ENCODE results near the gene MTURN. TPM values are rescaled to one million over a fixed set of nuclear protein-coding genes. Genes with fewer than 3 reads are reported as not detected.

Gene MTURN
- total RNA-seq, 1 donor from 2014 or later, result 2.4 TPM

- intact Hi-C loops (cut with micrococcal nuclease), result loop anchor here (5.0 to 10.0 kb wide), 4 partner anchors 123 to 345 kb away; partner anchors contain the start of genes GGCT and ZNRF2
Measured at GRCh38 chr7:30159698-30160143, 24.9 kb downstream of the MTURN start.

- intact Hi-C loops (cut with micrococcal nuclease), result loop anchor here (5.0 to 10.0 kb wide), 4 partner anchors 122 to 344 kb away; partner anchors contain the start of genes GGCT and ZNRF2
Measured at GRCh38 chr7:30160329-30160728, 25.5 kb downstream of the MTURN start.

GRCh38 chr7:30162133-30162532 lies 27.3 kb downstream of the MTURN start:
- intact Hi-C loops (cut with micrococcal nuclease), result loop anchor here (2.0 to 10.0 kb wide), 6 partner anchors 27 to 343 kb away; partner anchors contain the start of genes GGCT, MTURN and ZNRF2

- intact Hi-C loops (cut with micrococcal nuclease), result loop anchor here (2.0 to 10.0 kb wide), 6 partner anchors 28 to 342 kb away; partner anchors contain the start of genes GGCT, MTURN and ZNRF2
Measured at GRCh38 chr7:30162622-30163124, 27.9 kb downstream of the MTURN start.

- intact Hi-C loops (cut with micrococcal nuclease), result loop anchor here (2.0 to 10.0 kb wide), 6 partner anchors 29 to 341 kb away; partner anchors contain the start of genes GGCT, MTURN and ZNRF2
Measured at GRCh38 chr7:30163231-30163894, 28.6 kb downstream of the MTURN start.

GRCh38 chr7:30164567-30164966 lies 29.8 kb downstream of the MTURN start:
- intact Hi-C loops (cut with micrococcal nuclease), result loop anchor here (1.0 to 10.0 kb wide), 5 partner anchors 118 to 400 kb away; partner anchors contain the start of genes GGCT and ZNRF2

GRCh38 chr7:30165590-30165989 lies 30.8 kb downstream of the MTURN start:
- intact Hi-C loops (cut with micrococcal nuclease), result loop anchor here (10.0 kb wide), 1 partner anchor 339 kb away; the partner anchor contains the start of gene GGCT

GRCh38 chr7:30166155-30166840 lies 31.5 kb downstream of the MTURN start:
- intact Hi-C loops (cut with micrococcal nuclease), result loop anchor here (10.0 kb wide), 1 partner anchor 339 kb away; the partner anchor contains the start of gene GGCT

- intact Hi-C loops (cut with micrococcal nuclease), result loop anchor here (10.0 kb wide), 1 partner anchor 338 kb away; the partner anchor contains the start of gene GGCT
Measured at GRCh38 chr7:30166841-30167235, 32.1 kb downstream of the MTURN start.

GRCh38 chr7:30167901-30168300 lies 33.1 kb downstream of the MTURN start:
- intact Hi-C loops (cut with micrococcal nuclease), result loop anchor here (10.0 kb wide), 1 partner anchor 337 kb away; the partner anchor contains the start of gene GGCT

GRCh38 chr7:30168835-30169573 lies 34.2 kb downstream of the MTURN start:
- intact Hi-C loops (cut with micrococcal nuclease), result loop anchor here (10.0 kb wide), 1 partner anchor 336 kb away; the partner anchor contains the start of gene GGCT

- intact Hi-C loops (cut with micrococcal nuclease), result loop anchor here (10.0 kb wide), 1 partner anchor 335 kb away; the partner anchor contains the start of gene GGCT
Measured at GRCh38 chr7:30169579-30169978, 34.8 kb downstream of the MTURN start.

- intact Hi-C loops (cut with micrococcal nuclease), result no loop called here
Measured at GRCh38 chr7:30170476-30171205, 35.9 kb downstream of the MTURN start.

- intact Hi-C loops (cut with micrococcal nuclease), result no loop called here
Measured at GRCh38 chr7:30171766-30172447, 37.1 kb downstream of the MTURN start.

- intact Hi-C loops (cut with micrococcal nuclease), result no loop called here
Measured at GRCh38 chr7:30172451-30172850, 37.7 kb downstream of the MTURN start.

GRCh38 chr7:30173058-30173897 lies 38.5 kb downstream of the MTURN start:
- intact Hi-C loops (cut with micrococcal nuclease), result no loop called here

- intact Hi-C loops (cut with micrococcal nuclease), result no loop called here
Measured at GRCh38 chr7:30175180-30175579, 40.4 kb downstream of the MTURN start.

- intact Hi-C loops (cut with micrococcal nuclease), result no loop called here
Measured at GRCh38 chr7:30175636-30176147, 40.9 kb downstream of the MTURN start.
